ENCODE data around the gene MYRIP. TPM values are rescaled to one million over a fixed set of nuclear protein-coding genes. Genes with fewer than 3 reads are reported as not detected.

MYRIP gene
- total and polyA plus RNA-seq, 2 of the 4 experiments (the other 2 are of a cell fraction), result not detected

- no peak overlapping the region for H2AFZ ChIP-seq (replicated peaks; ENCODE audit: low read length, poor library complexity)
- H3K23ac ChIP-seq (ENCODE audit: low read depth, low read length), result no peak overlapping the region
- no peak overlapping the region for H2BK120ac ChIP-seq (ENCODE audit: low read depth, low read length)
- WGBS, 2 experiments (ENCODE audit: extremely low coverage in 2 of 2, insufficient read length in 1 of 2), result no CpG with 5 or more reads among the region's 2 CpGs
- no peaks in the 10 kb centered on the region for H3K79me1 ChIP-seq (ENCODE audit: low read depth in 1 of 2, low read length in 2 of 2)
- no peaks in the 10 kb centered on the region for H4K20me1 ChIP-seq (ENCODE audit: insufficient read depth, low read length)
- H4K91ac ChIP-seq (ENCODE audit: insufficient read depth, low read depth, low read length), result no peak overlapping the region
- no peak for ATAC-seq (ENCODE audit: low read depth)
- no peak overlapping the region for H4K8ac ChIP-seq (ENCODE audit: low read depth in 2 of 2, low read length in 2 of 2)
- H2AK9ac ChIP-seq (replicated peaks; ENCODE audit: low read depth, low read length, poor library complexity), result no peak overlapping the region
- H2BK20ac ChIP-seq (ENCODE audit: low read depth, low read length), result no peak overlapping the region
- dilution Hi-C loops (cut with HindIII; ENCODE audit: low sequenced_read_pairs, unreplicated experiment), result no loop called here
- no peak overlapping the region for H3K9ac ChIP-seq (ENCODE audit: low read depth, low read length)
- H3K9me1 ChIP-seq (ENCODE audit: insufficient read depth, low read length), result no peaks in the 10 kb centered on the region
- H3K4ac ChIP-seq (ENCODE audit: low read depth, low read length), result no peak overlapping the region
- H3K9me3 ChIP-seq (ENCODE audit: control insufficient read depth, insufficient read depth, low read length), result peaks cover 4% of the 10 kb centered on the region
- H2BK5ac ChIP-seq (ENCODE audit: low read depth, low read length, poor library complexity, severe bottlenecking), result no peak overlapping the region
- H3K18ac ChIP-seq (ENCODE audit: low read depth, low read length), result no peak overlapping the region
- POLR2A ChIA-PET (ENCODE audit: unreplicated experiment), result no interaction called here
- no TSS peak for BruUV-seq (replicated peaks)
- CTCF ChIA-PET, result no interaction called here
- H4K5ac ChIP-seq (ENCODE audit: low read depth, low read length), result no peak overlapping the region
- in situ Hi-C loops (cut with MboI; ENCODE audit: low sequenced_read_pairs), result no loop called here
- no peak overlapping the region for H2AK5ac ChIP-seq (ENCODE audit: low read depth, low read length)
- no peak overlapping the region for H3K27ac ChIP-seq (ENCODE audit: insufficient read depth, low read length)
- no peak overlapping the region for H3K14ac ChIP-seq (replicated peaks; ENCODE audit: low read depth, low read length)
- H3K4me1 ChIP-seq (ENCODE audit: control insufficient read depth, insufficient read depth, low read length), result no peaks in the 10 kb centered on the region
- no peaks in the 10 kb centered on the region for H3K36me3 ChIP-seq (ENCODE audit: control insufficient read depth, insufficient read depth, low read length)
- no peaks in the 10 kb centered on the region for H3K27me3 ChIP-seq (ENCODE audit: control insufficient read depth, insufficient read depth, low read length)
- no peak overlapping the region for H3K4me2 ChIP-seq (ENCODE audit: low read depth, low read length)
- intact Hi-C loops (cut with micrococcal nuclease), result no loop called here
- TF ChIP-seq RFX5 (IDR thresholded peaks at IDR 0.05; ENCODE audit: low read depth, low read length) (no peak), BHLHE40 (IDR thresholded peaks at IDR 0.05; ENCODE audit: low read depth, low read length) (no peak), RAD21 (IDR thresholded peaks at IDR 0.05; ENCODE audit: low read length) (no peak), CEBPB (IDR thresholded peaks at IDR 0.05; ENCODE audit: low read depth, low read length) (no peak), POLR2A (IDR thresholded peaks at IDR 0.05; ENCODE audit: low read depth, low read length) (no peak), MAZ (IDR thresholded peaks at IDR 0.05; ENCODE audit: borderline replicate concordance, low read depth, low read length) (no peak), NFE2L2 (IDR thresholded peaks at IDR 0.05; ENCODE audit: low read depth, low read length) (no peak), USF2 (IDR thresholded peaks at IDR 0.05; ENCODE audit: low read depth, low read length) (no peak), MAFK (IDR thresholded peaks at IDR 0.05; ENCODE audit: low read depth, low read length) (no peak), SMC3 (IDR thresholded peaks at IDR 0.05; ENCODE audit: low read depth, low read length) (no peak), FOS (IDR thresholded peaks at IDR 0.05; ENCODE audit: low read depth, low read length) (no peak), CHD1 (IDR thresholded peaks at IDR 0.05; ENCODE audit: low read depth, low read length) (no peak)
- H2BK15ac ChIP-seq (ENCODE audit: low read depth, low read length), result no peak overlapping the region
- DNase-seq, result no peak
- no peak overlapping the region for H3K56ac ChIP-seq (ENCODE audit: extremely low read depth, insufficient read depth, low read length)
- H3K4me3 ChIP-seq (ENCODE audit: insufficient read depth, low read depth, low read length), result no peak overlapping the region
Observed at GRCh38 chr3:39869890-39870289, 60.5 kb downstream of the MYRIP start.
